HG02981 (cell line): ENCODE results near the gene N4BP2L2.

ENCODE experiments used
- ATAC-seq: cut with Tn5 transposase; IDR thresholded peaks from one replicate; pipeline ENCODE4 v1.9.1; 2021; ENCODE audit warnings: mild to moderate bottlenecking, moderate library complexity; ENCODE audit not compliant: unreplicated experiment

N4BP2L2 gene

DNA sequence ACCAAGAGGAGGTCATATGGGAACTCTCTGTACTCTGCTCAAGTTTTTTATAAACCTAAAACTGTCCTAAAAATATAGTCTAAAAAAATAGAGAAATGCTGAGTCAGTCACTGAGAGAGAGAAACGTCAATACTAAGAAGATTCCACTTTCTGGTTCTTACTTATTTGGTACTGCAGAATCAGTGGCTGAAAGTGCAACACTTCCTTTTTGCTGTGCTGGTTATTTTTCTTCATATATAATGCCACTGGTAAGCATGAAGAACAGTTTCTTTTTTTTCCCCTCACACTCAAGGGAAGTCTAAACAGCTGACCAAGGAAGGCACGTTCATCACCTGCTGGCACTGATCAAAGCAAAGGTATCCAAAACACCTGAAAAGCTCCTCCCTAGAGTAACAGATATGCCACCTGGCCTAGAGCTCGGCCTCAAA, 66.4 kb downstream of the N4BP2L2 start:
- ATAC-seq: peak; percentile 55

DNA sequence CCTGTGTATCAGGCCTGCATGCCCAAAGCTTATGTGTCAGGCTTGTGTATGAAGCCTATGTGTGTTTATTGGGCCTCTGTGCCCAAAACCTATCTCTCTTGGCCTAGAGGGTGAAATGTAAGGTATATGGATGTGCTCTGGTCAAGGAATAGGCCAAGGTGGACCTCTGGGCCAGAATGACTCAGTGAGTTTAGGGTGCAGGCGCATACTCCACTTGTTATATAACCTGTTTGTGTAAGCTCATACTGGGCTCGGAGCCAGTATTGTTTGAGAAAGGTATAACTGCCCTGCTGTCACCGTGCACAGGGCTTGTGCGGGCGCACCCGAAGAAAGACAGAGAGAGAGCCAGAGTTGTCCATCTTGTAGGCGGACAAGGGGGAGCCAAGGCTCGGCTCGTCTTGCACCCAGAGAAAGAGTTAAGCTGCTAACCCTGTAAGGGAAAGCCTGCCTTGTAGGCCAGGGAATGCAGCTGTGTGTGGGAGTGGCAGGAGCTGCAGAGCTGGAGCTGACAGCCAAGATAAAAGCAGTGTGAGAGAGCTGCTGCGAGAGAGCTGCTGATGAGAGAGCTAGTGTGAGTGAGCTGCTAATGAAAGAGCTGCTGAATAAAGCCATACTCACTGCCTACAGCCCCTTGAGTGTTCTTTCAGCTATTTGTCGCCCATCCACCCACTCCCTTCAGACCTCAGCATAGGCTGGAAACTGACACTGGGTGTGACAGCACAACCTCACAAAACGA, 67.2 kb downstream of the N4BP2L2 start:
- ATAC-seq: no peak

DNA sequence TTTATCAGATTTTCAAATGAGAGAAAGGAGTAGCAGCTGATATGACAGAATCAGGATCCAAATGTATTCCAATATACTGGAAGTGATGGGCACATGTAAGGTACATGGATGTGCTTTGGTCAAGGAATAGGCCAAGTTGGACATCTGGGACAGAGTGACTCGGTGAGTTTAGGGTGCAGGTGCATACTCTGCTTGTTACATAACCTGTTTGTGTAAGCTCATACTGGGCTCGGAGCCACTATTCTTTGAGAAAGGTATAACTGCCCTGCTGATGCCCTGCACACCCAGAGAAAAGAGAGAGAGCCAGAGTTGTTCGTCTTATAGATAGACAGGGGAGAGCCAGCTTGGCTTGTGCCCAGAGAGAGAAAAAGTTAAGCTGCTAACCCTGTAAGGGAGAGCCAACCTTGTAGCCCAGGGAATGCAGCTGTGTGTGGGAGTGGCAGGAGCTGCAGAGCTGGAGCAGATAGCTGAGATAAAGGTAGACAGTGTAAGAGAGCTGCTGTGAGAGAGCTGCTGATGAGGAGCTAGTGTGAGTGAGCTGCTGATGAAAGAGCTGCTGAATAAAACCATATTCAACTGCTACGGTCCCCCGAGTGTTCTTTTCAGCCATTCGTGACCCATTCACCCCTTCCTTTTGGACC, 70.0 kb downstream of the N4BP2L2 start:
- no peak for ATAC-seq

DNA sequence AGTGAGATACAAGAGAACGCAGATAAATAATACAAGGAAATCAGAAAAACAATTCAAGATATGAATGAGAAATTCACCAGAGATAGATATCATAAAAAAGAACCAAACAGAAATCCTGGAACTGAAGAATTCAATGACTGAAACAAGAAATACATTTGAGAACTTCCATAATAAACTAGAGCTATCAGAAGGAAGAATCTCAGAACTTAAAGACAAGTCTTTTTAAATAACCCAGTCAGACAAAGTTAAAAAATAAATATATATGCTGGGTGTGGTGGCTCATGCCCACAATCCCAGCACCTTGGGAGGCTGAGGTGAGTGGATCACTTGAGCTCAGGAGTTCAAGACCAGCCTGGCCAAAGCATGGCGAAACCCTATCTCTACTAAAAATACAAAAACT, 82.0 kb downstream of the N4BP2L2 start:
- ATAC-seq: no peak

DNA sequence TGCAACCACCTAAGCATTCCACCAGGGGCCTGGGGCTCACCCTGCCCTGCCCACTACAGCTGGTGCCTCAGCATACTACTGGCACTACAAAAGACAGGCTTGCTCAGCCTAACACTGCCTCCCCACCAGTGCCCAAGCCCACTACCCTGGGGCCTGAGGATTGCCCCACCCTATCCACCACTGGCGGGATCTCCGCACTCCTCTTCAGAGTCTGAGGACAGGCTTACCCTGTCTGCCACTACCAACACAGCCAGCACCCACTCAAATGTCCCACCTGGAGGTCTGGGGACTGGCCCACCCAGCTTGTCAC, 83.0 kb downstream of the N4BP2L2 start:
- ATAC-seq: no peak

DNA sequence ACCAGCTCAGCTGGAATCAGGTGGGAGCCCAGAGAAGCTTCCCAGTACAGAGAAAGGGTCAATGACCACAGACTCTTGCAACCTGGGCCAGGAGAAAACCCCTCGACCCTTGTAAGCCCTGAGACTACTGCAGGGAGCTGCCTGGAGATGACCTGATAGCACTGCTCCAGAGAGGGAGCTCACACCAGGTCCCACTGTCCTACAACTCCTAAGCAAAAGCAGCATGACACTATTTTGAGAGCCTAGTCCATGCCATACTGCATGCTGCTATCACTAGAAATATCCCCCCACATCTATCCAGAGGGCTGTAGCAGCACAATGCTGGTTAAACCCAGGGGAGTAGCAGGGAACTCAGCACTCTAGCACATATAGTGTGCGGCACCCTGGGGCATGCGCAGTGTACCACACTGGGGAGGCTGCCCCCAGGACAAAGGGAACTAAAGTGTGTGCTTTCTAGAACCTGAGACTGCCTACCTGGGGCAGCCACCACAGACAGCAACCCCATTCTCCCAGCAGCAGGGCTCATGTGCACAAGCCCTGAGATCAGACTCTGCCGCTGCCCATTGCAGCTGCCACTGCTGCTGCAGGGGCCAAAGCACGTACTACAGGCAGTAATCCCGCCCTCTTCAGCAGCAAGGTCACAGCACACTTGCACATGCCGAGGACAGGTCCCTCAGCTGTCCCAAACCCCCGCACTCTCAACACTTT, 83.6 kb downstream of the N4BP2L2 start:
- no peak for ATAC-seq

DNA sequence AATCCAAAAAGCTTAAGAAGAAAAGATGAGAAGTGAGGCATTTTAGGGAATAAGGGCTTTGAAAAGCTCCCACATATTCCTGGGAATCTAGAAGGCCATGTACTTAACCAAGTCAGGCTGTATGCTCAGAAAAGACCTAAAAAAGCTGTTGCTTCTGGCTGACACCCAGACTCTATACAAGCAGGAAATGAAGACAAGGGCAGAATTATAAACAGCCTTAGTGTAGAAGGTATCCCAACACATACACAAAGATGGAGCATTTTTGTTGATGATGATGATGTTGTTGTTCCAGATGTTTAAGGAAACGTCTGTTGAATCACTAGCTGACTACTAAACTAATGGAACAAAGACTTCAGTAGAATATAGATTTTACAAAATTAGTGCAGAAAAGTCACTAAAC, 84.6 kb downstream of the N4BP2L2 start:
- ATAC-seq: no peak

DNA sequence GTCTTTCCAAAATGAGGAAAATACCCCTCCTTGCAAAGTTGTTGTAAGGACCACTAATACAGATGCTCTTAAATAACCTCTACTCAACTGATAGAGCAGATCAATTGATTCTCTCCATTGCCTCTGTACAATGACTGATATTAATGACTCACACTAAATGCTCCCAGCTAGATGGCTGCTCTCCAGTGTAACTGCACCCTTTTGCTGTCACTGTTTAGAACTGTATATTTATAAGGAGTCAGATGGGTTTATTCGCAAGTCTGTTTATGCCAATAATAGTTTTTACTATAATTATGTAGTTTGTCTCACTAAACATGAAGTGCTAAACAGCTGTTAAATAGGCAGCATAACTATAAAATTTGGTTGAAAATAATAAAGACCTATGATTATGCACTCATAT, 89.6 kb downstream of the N4BP2L2 start:
- no peak for ATAC-seq

DNA sequence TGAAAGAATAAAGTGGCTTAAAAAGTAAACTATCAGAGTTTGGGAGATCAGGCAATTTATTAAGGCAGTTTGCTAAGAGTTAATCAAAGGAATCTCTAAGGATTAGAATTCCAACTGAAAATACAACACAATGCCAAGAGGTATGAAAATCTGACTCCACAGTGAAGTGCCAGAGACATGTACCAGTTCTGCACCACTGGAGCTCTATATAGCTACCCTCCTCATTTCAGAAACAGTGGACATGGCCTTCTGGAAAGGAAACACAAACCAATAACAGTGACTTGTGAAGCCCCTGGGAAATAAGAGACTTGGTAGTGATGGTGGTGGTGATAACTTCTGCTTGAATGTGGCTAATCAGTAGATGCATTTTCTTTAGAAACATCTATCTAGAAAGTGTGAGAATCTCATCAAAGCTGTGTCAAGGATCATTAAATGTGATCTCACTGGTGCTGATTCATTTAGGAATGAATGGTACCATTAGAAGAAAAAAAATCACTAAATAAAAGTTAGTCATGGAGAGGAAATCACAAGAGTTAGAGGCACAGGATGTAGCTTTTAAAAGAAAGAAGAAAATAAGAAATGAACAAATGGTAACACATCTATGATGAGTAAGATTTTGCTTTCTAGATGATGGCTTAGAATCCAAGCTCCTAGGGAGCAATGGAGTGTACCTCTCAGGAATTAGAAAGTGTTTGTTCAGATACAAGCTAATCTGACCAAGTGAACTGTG, 90.5 kb downstream of the N4BP2L2 start:
- no peak for ATAC-seq

DNA sequence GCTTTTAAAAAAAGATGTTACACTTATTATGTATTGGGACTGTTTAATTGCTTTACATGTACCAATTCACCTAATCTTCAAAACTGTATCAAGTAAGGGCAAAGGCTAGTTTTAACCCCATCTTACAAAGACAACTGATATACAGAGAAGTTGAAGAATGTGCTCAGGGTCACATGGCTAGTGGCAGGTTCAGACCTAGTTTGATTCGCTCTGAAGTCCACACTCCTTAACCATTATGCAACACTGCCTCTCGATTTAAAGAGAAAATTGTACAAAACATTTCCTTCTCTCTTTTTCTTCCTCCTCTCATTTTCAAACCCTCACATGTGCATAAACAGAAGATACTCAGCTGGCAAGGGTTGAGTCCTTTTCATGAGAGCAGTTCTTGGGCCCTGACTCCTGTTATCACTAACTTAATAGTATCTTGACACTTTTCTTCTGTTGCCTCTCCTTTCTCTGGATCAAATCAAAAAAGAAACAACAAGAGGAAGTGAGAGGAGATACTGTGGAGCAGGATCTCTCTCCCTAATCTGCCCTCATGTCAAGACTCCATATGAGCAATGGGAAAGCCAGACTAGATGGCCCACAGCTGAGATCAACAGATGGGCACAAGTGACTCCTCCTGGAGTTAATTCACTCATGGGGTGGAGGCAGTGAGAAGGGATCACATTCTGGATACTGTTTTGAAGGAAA, 91.7 kb downstream of the N4BP2L2 start:
- no peak for ATAC-seq

DNA sequence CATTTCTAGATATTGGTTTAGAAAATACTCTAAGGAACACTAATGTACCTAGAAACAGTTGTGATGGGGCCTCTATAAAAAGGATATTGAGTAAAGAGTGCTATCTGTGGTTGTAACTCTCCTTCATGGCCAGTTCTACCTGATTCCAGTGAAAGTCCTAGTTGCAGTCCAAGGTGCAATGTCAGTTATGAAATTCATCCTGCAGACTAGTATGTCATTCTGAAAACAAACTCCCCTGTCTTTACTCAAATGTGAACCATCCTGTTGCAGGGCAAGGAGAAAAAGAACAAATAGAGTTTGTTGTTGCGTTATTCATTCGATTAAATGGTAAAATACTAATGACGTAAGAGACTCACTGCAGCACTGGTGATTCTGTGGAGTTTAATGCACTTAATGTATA, 92.4 kb downstream of the N4BP2L2 start:
- ATAC-seq: no peak

DNA sequence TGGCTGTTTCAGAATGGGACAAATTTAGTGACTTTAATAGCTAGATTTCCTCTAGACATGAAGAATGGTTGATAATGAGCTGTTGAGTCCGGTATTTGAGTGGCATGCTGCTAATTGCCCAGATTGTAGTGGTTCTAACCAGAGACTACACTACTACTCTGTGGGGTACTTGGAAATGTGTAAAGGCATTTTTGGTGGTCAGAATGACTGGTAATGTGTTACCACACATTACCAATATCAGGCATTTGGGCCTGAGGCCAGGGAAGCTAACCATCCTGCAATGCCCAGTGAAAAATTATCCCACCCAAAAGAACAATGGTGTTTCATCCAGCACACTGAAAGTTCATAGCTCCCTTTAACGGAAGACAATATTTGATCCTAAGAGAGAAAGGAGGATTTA, 93.1 kb downstream of the N4BP2L2 start:
- no peak for ATAC-seq

DNA sequence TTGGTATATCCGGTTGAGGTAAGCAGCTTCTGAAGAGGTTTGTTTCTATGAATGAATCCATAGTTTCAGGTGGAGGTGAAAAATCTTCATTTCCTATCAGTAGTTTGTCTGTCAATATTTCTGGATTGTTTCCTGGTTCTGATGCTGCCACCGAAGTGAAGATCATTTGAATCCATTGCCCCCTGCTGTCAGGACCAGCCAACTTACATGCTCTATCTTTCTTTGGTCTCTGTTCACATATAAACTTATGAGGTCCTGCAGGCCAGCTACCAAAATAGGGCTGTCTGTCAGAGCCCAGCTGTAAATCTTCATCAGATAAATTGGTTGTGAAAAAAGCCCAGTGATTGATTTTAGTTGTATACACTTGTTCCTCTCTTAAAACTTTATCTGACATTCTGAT, 95.5 kb downstream of the N4BP2L2 start:
- peak; percentile 80 for ATAC-seq

DNA sequence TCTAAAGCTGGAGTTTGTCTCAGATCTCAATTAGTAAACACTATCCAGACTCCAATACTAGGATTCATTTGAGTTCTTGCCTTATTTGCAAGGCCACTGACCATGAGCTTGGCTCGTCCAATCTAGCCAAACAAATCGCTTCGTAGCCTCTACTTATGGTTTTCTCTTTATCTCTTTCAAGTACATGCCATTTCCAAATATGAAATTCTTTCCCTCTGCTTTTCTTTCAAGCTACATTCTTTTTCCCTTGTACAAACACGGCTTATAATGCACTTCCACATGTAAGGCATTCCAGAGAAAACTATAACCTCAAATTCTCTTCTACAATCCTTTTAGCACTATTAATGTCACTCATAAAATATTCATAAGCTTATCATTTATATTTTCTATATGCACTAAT, 99.7 kb downstream of the N4BP2L2 start:
- ATAC-seq: no peak

DNA sequence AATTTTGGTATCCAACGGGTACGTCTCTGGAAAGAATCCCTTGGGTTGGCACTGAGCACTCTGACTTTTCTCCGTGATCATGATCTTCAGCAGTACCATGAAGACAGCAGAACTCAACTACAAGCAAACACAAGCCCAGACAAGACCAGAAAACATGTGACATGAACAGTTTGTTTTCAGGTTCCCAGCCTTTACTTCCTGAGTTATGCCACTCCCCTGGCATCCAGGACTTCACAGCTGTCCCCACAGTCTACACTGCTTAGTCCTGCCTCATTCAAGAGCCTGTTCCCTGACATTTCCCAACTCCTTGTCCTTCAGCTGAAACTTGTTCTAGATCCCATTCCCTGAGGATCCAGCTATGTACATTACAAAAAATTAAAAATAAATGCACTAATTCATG, 105.7 kb downstream of the N4BP2L2 start:
- no peak for ATAC-seq

DNA sequence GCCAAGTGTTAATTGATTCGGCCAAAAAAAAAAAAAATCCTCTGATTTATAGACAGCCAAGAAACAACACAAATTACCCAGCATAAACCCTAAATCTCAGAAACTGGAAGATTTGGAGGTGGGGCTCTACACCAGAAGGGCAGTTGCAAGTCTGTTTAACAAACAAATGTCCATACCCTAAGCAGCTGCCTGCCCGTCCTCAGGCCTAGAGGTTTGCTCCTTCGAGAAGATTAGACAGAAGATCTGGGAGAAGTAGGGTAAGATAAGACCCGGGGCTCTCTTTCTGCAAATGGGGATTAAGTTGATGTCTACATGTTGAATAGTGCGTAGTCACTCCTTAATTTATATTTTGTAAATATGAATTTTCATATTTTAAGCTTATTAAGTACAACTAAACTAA, 107.2 kb downstream of the N4BP2L2 start:
- ATAC-seq: no peak

DNA sequence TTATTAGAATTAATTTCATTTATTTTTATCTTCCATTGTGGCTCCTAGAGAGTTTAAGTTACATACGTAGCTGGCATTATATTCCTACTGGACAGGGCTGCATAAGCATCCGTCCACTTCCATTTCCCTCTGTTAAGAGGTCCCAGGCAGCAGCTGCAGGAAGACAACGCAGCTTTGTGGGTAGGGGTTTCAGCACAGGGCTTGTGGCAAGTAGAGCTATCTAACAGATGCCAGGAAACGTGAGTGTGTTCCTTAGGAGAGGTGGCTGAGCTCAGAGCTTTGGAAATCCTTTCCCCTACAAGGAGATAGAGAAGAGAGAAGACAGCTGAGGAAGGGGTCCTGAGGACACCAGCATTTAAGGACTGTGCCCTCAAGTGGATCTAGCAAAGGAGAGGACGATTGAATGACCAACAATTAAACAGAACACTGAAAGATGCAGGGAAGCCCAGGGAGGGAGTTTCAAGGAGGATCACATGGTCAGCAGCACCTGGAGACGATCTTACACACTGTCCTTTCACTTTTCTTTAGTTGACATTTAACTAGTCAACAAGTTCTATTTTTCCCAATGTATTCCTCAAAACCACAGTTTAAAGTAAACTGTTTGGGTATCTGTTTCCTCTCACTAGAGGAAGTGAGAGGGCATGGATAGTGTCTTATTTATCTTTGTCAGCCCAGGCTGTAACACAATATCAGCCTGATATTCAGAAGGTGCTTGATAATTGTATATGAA, 108.4 kb downstream of the N4BP2L2 start:
- no peak for ATAC-seq

DNA sequence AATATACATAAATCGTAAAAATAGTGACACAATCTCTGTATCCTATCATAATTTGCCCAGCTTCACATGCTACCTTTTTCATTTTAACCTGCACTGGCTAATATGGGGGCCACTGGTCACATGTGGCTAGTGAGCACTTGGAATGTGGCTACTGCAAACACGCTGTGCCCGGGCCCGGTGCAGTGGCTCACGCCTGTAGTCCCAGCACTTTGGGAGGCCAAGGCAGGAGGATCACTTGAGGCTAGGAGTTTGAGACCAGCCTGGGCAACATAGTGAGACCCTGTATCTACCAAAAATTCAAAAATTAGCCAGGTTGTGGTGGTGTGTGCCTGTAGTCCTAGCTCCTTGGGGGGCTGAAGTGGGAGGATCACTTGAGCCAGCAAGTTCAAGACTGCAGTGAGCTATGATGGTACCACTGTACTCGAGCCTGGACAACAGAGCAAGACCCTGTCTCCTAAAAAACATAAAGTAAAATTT, 109.1 kb downstream of the N4BP2L2 start:
- no peak for ATAC-seq

DNA sequence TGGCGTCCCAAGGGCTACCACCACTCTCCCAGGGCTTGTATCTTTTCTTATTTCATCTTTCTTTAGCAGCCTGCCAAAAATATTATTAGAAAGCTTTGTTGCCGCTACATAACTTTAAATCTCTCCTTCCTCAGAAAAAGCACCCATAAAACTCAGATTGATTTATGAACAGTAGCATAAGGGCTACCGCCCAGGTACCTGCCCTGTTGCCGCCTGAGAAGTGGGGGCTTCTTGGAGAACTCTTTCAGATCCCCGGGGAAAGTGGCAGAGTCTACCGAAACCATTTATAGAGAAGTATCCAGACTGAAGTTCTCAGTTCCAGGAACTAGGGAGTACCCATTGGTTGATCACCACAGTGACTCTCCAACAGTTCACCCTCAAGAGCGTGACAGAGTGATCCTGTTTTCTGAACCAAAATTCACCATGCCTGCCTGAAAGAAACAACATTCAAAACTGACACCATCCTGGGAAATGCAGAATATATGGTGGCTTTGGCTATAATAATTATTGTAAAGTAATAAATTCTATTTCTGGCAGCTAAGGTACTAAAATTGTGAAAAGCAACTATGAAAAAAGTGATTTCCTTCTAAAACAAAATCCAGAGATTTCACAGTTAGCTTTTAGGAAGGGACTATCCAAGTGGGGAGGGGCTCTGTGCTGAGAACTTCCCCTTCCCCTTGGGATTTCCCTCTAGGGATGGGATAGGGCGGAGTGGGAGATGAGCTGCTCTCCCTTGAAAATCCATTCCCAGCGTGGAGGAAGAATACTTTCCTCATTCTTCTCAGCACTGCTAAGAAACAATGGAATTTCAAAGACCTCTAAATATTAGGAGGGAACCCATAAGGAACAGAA, 109.8 kb downstream of the N4BP2L2 start:
- peak; percentile 21 for ATAC-seq
